Effector memory CD4-positive, alpha-beta T cell (primary cell): Measurements from ENCODE around the gene SLC40A1.

Experiments used
- DNase-seq, 3 donors: peaks; one replicate each; pipeline ENCODE4 v3.0.0-alpha.2; 2020
- H3K27ac ChIP-seq: 2 replicates; pipeline ENCODE4 v1.7.0; 2013; ENCODE audit warnings: mild to moderate bottlenecking, low read length, moderate library complexity; ENCODE audit not compliant: insufficient read depth, poor library complexity, severe bottlenecking
- H3K27me3 ChIP-seq: replicated peaks from 2 replicates; pipeline ENCODE4 v1.7.0; 2013; ENCODE audit warnings: mild to moderate bottlenecking, low read length; ENCODE audit not compliant: insufficient read depth, control insufficient read depth, poor library complexity, severe bottlenecking
- H3K36me3 ChIP-seq: 2 replicates; pipeline ENCODE4 v1.7.0; 2013; ENCODE audit warnings: mild to moderate bottlenecking, low read length, moderate library complexity; ENCODE audit not compliant: control insufficient read depth, insufficient read depth
- H3K4me1 ChIP-seq: 2 replicates; pipeline ENCODE4 v1.7.0; 2013; ENCODE audit warnings: low read length, mild to moderate bottlenecking; ENCODE audit not compliant: control insufficient read depth, insufficient read depth, poor library complexity, severe bottlenecking
- H3K4me3 ChIP-seq: 2 replicates; pipeline ENCODE4 v1.7.0; 2013; ENCODE audit warnings: low read length, low read depth, mild to moderate bottlenecking; ENCODE audit not compliant: insufficient read depth, poor library complexity, severe bottlenecking
- H3K9me3 ChIP-seq: 2 replicates; pipeline ENCODE4 v1.7.0; 2013; ENCODE audit warnings: mild to moderate bottlenecking, low read length, moderate library complexity; ENCODE audit not compliant: control insufficient read depth

SLC40A1 gene

GRCh38 chr2:189516546-189516945 lies 64.0 kb downstream of the SLC40A1 start:
- no peaks in the 10 kb centered on the region for H3K27me3 ChIP-seq
- no peaks in the 10 kb centered on the region for H3K9me3 ChIP-seq
- no peaks in the 10 kb centered on the region for H3K4me1 ChIP-seq
- H3K36me3 ChIP-seq, result no peaks in the 10 kb centered on the region
- DNase-seq, result no peak
- H3K4me3 ChIP-seq, result no peak overlapping the region
- no peak overlapping the region for H3K27ac ChIP-seq

GRCh38 chr2:189515264-189515663 lies 65.3 kb downstream of the SLC40A1 start:
- H3K27me3 ChIP-seq, result no peaks in the 10 kb centered on the region
- no peak for DNase-seq
- H3K27ac ChIP-seq, result no peak overlapping the region

GRCh38 chr2:189514104-189514503 lies 66.5 kb downstream of the SLC40A1 start:
- no peak for DNase-seq
- H3K4me1 ChIP-seq, result no peaks in the 10 kb centered on the region
- H3K9me3 ChIP-seq, result no peaks in the 10 kb centered on the region
- H3K4me3 ChIP-seq, result no peak overlapping the region
- no peaks in the 10 kb centered on the region for H3K36me3 ChIP-seq
- H3K27me3 ChIP-seq, result no peaks in the 10 kb centered on the region
- H3K27ac ChIP-seq, result no peak overlapping the region

More at GRCh38 chr2:189515264-189515663, 65.3 kb downstream of the SLC40A1 start:
- Histone ChIP-seq H3K9me3 (no peaks in the 10 kb centered on the region), H3K36me3 (no peaks in the 10 kb centered on the region), H3K4me1 (no peaks in the 10 kb centered on the region), H3K4me3 (no peak overlapping the region)

- no peak overlapping the region for H3K4me3 ChIP-seq
- no peaks in the 10 kb centered on the region for H3K36me3 ChIP-seq
- DNase-seq, result no peak
- H3K4me1 ChIP-seq, result no peaks in the 10 kb centered on the region
- H3K27me3 ChIP-seq, result no peaks in the 10 kb centered on the region
- H3K9me3 ChIP-seq, result no peaks in the 10 kb centered on the region
- H3K27ac ChIP-seq, result no peak overlapping the region
Observed at GRCh38 chr2:189512879-189513278, 67.7 kb downstream of the SLC40A1 start.

GRCh38 chr2:189511960-189512319 lies 68.6 kb downstream of the SLC40A1 start:
- no peak overlapping the region for H3K4me3 ChIP-seq
- no peaks in the 10 kb centered on the region for H3K36me3 ChIP-seq
- no peaks in the 10 kb centered on the region for H3K4me1 ChIP-seq
- H3K9me3 ChIP-seq, result no peaks in the 10 kb centered on the region
- no peaks in the 10 kb centered on the region for H3K27me3 ChIP-seq
- no peak overlapping the region for H3K27ac ChIP-seq
- no peak for DNase-seq

- DNase-seq, result no peak
- Histone ChIP-seq H3K9me3 (no peaks in the 10 kb centered on the region), H3K36me3 (no peaks in the 10 kb centered on the region), H3K27me3 (no peaks in the 10 kb centered on the region), H3K4me1 (no peaks in the 10 kb centered on the region), H3K27ac (no peak overlapping the region), H3K4me3 (no peak overlapping the region)
Observed at GRCh38 chr2:189511210-189511959, 69.2 kb downstream of the SLC40A1 start.
